HCT116 (cell line): ENCODE measurements around the gene TUBB4A. TPM values are rescaled to one million over a fixed set of nuclear protein-coding genes. Genes with fewer than 3 reads are reported as not detected.

Experiments used
- ATAC-seq: fragments of 200-7000 bp; cut with Tn5 transposase; 2 replicates; pipeline ENCODE4 v1.9.1; 2020; ENCODE audit warnings: mild to moderate bottlenecking, moderate library complexity
- BruUV-seq: library from RNA; stranded (reverse); fragments of 400-500 nt; replicated peaks from 2 replicates; lab custom pipeline; 2021; lab: Mats Ljungman, UMichigan
- CTCF ChIA-PET: fragments of 300-600 bp; sonication (Branson Sonifier 250); formaldehyde crosslinking; loops from one replicate; lab custom pipeline; 2021; ENCODE audit warnings: antibody characterized with exemption; lab: Charles Lee
- POLR2A ChIA-PET: fragments of 300-600, 350-600 bp; sonication (Branson Sonifier 250); formaldehyde crosslinking; loops from one replicate; lab custom pipeline; 2021; ENCODE audit warnings: antibody characterized with exemption; lab: Charles Lee
- RAD21 ChIA-PET, 2 experiments: fragments of 300-600 bp; sonication (Branson Sonifier 250); formaldehyde crosslinking; loops; one replicate each; lab custom pipeline; 2023; ENCODE audit warnings: low total read pairs in 2 of 2; ENCODE audit not compliant: uncharacterized antibody in 2 of 2, unreplicated experiment in 2 of 2, low non-redundant PET in 1 of 2; lab: Charles Lee
- DNase-seq: peaks from one replicate; pipeline ENCODE4 v3.0.0-alpha.2; 2010; ENCODE audit warnings: low read depth, low spot score
- H2AFZ ChIP-seq: fragments of 200-600 bp; shearing (Covaris generic), sonication (generic); 2 replicates; pipeline ENCODE4 v1.6.1; 2017; ENCODE audit warnings: low read depth, mixed run types, mixed read lengths, antibody characterized with exemption, low read length; ENCODE audit not compliant: poor library complexity, severe bottlenecking
- H3K27ac ChIP-seq: 2 replicates; pipeline ENCODE4 v1.5.1; 2012; ENCODE audit warnings: low read depth, low read length
- H3K27me3 ChIP-seq: fragments of 200-600 bp; sonication (generic); 2 replicates; pipeline ENCODE4 v1.6.1; 2016; ENCODE audit warnings: mixed run types, low read length, mixed read lengths; ENCODE audit not compliant: insufficient read depth
- H3K36me3 ChIP-seq, 2 experiments: fragments of 200-500 bp in 1 of 2; fragments of 200-600 bp in 1 of 2; sonication (Bioruptor generic) in 1 of 2; sonication (generic) in 1 of 2; 2 replicates each; pipeline versions ENCODE4 v1.5.1 to v1.6.1; 2014 to 2016; ENCODE audit warnings: low read length in 2 of 2, inconsistent platforms in 1 of 2, mixed read lengths in 1 of 2, mixed run types in 1 of 2; ENCODE audit not compliant: insufficient read depth in 2 of 2, control insufficient read depth in 1 of 2
- H3K4me1 ChIP-seq, 2 experiments: fragments of 200-600 bp in 1 of 2; sonication (generic) in 1 of 2; 2 replicates each; pipeline versions ENCODE4 v1.5.1 to v1.6.1; 2012 to 2017; ENCODE audit warnings: low read length in 2 of 2, inconsistent platforms in 1 of 2, mild to moderate bottlenecking in 1 of 2, mixed read lengths in 1 of 2, mixed run types in 1 of 2, moderate library complexity in 1 of 2; ENCODE audit not compliant: insufficient read depth in 2 of 2, control insufficient read depth in 1 of 2
- H3K4me2 ChIP-seq: fragments of 200-600 bp; sonication (generic); 2 replicates; pipeline ENCODE4 v1.6.1; 2017; ENCODE audit warnings: mixed run types, low read length, mixed read lengths
- H3K4me3 ChIP-seq, 2 experiments: fragments of 200-600 bp in 1 of 2; sonication (generic) in 1 of 2; replicated peaks in 1 of 2; 2 replicates each; pipeline ENCODE4 v1.5.1; 2011 to 2016; ENCODE audit warnings: low read length in 2 of 2, control low read depth in 1 of 2, low read depth in 1 of 2, mild to moderate bottlenecking in 1 of 2, mixed read lengths in 1 of 2, mixed run types in 1 of 2
- H3K79me2 ChIP-seq: fragments of 200-600 bp; sonication (generic); 2 replicates; pipeline ENCODE4 v1.6.1; 2017; ENCODE audit warnings: mild to moderate bottlenecking, mixed run types, low read length, moderate library complexity, mixed read lengths; ENCODE audit not compliant: insufficient read depth
- H3K9ac ChIP-seq: fragments of 200-600 bp; sonication (generic); 2 replicates; pipeline ENCODE4 v1.6.1; 2016; ENCODE audit warnings: low read length, mixed read lengths
- H3K9me2 ChIP-seq: fragments of 200-600 bp; sonication (generic), shearing (Covaris generic); 2 replicates; pipeline ENCODE4 v1.6.1; 2017; ENCODE audit warnings: mixed run types, mild to moderate bottlenecking, moderate library complexity; ENCODE audit not compliant: insufficient read depth
- H3K9me3 ChIP-seq, 2 experiments: fragments of 200-500 bp in 1 of 2; fragments of 200-600 bp in 1 of 2; sonication (Bioruptor generic) in 1 of 2; sonication (generic) in 1 of 2; 2 replicates each; pipeline ENCODE4 v1.6.1; 2014 to 2017; ENCODE audit warnings: low read length in 2 of 2, mixed read lengths in 2 of 2, inconsistent platforms in 1 of 2, low read depth in 1 of 2, mild to moderate bottlenecking in 1 of 2, mixed run types in 1 of 2, moderate library complexity in 1 of 2; ENCODE audit not compliant: control insufficient read depth in 1 of 2, insufficient read depth in 1 of 2
- H4K20me1 ChIP-seq: fragments of 200-600 bp; sonication (generic), shearing (Covaris generic); 2 replicates; pipeline ENCODE4 v1.6.1; 2017; ENCODE audit warnings: mixed run types, mild to moderate bottlenecking, moderate library complexity; ENCODE audit not compliant: insufficient read depth
- CEBPB ChIP-seq: IDR thresholded peaks from 2 replicates; pipeline ENCODE4 v1.6.1; 2012; ENCODE audit warnings: low read depth
- EGR1 ChIP-seq: IDR thresholded peaks from 2 replicates; pipeline ENCODE4 v1.6.1; 2012; ENCODE audit warnings: low read depth
- EZH2 ChIP-seq: fragments of 200-600 bp; sonication (generic); IDR thresholded peaks from 2 replicates; pipeline ENCODE4 v1.6.1; 2017; ENCODE audit warnings: antibody characterized with exemption, mixed run types
- EZH2phosphoT487 ChIP-seq: fragments of 200-600 bp; IDR thresholded peaks from 2 replicates; pipeline ENCODE4 v1.6.1; 2018; ENCODE audit warnings: antibody characterized with exemption, borderline replicate concordance
- FOSL1 ChIP-seq: IDR thresholded peaks from 2 replicates; pipeline ENCODE4 v1.6.1; 2012; ENCODE audit warnings: low read depth
- JUND ChIP-seq: IDR thresholded peaks from 2 replicates; pipeline ENCODE4 v1.6.1; 2012
- POLR2AphosphoS5 ChIP-seq: IDR thresholded peaks from 2 replicates; pipeline ENCODE4 v1.6.1; 2011; ENCODE audit warnings: mild to moderate bottlenecking, low read depth, low read length, moderate library complexity
- SP1 ChIP-seq: IDR thresholded peaks from 2 replicates; pipeline ENCODE4 v1.6.1; 2012; ENCODE audit warnings: low read depth
- YY1 ChIP-seq: IDR thresholded peaks from 2 replicates; pipeline ENCODE4 v1.6.1; 2011; ENCODE audit warnings: low read length, low read depth, moderate library complexity, mild to moderate bottlenecking; ENCODE audit not compliant: insufficient replicate concordance; ENCODE audit errors: extremely low read depth
- ZNF274 ChIP-seq: fragments of 200-500 bp; sonication (Bioruptor generic); IDR thresholded peaks from 2 replicates; pipeline ENCODE4 v1.6.1; 2014; ENCODE audit warnings: mild to moderate bottlenecking, low read depth, low read length, inconsistent platforms
- intact Hi-C: fragments of 100-400 bp; cut with micrococcal nuclease; formaldehyde crosslinking; loops from 2 replicates; pipeline ENCODE4 v1.10.0; 2022
- total RNA-seq: library from RNA; stranded (reverse); gene quantifications from one replicate; pipeline ENCODE4 v1.2.1, GENCODE V29; 2021; ENCODE audit not compliant: unreplicated experiment
- TF ChIP-seq, protein P1 (sequence below), 3 experiments: fragments of 200-600 bp in 1 of 3; sonication (generic) in 1 of 3; IDR thresholded peaks in 2 of 3; conservative IDR thresholded peaks in 1 of 3; 2 replicates each; pipeline ENCODE4 v1.5.1; 2012 to 2017; ENCODE audit warnings: low read depth in 2 of 3, low read length in 2 of 3, antibody characterized with exemption in 1 of 3, borderline replicate concordance in 1 of 3, control low read depth in 1 of 3, mild to moderate bottlenecking in 1 of 3, mixed read lengths in 1 of 3, mixed run types in 1 of 3, moderate library complexity in 1 of 3; ENCODE audit not compliant: insufficient read depth in 1 of 3
- TF ChIP-seq, protein P2 (sequence below): IDR thresholded peaks from 2 replicates; pipeline ENCODE4 v1.6.1; 2012

TUBB4A gene
- total RNA-seq, 1 experiment from 2014 or later: 32.5 TPM

DNA sequence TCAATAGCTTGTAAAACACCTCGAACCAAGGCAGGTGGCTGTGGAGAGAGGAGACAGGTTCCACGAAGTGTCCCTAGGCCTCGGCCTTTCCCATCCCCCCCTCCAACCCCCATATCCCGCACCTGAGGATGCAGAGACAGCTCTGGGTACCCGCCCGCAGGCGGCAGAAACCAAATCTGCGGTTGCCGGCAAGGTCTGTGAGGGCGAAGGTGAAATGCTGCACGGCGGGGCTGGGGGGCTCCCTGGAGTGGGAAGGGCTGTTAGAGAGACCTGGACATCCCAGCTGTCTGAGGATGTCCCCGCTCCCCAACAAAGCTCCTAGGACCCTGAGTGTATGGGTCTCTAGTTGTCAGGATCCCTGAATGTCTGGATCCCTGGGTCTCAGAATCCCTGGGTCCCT lies 23.3 kb downstream of the TUBB4A start:
- CTCF ChIA-PET: no interaction called here
- H3K27ac ChIP-seq: no peak overlapping the region
- TF ChIP-seq EZH2: no peak

DNA sequence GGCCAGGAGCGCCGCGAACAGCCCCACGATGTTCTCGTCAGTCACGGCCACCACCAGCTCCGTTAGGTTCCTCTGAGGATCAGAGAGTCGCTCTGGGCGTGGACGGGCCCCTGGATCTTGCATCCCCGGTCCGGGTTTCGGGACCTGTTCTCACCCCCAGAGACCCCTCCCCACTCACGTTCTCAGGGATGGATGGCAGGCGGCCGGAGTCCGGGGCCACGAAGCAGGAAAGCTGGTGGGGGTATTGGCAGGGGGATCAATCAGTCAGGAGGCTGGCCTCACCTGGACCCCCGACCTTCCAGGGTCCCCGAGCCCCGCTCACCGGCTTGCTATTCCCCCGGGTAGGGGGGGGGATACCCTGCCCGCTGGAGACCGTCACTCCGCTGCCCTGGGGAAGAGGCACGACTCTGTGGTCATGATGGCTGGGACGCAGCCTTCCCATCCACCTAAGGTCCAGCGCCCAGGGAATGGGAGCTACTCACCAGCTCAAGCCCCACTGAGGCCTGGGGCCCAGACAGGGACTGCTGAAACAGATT lies 25.1 kb downstream of the TUBB4A start:
- CTCF ChIA-PET: no interaction called here
- DNase-seq (no peak), ATAC-seq (no peak)
- no peaks in the 10 kb centered on the region for H3K9me2 ChIP-seq
- H3K4me1 ChIP-seq: peaks cover 8 to 32% of the 10 kb centered on the region in 2 experiments
- no peaks in the 10 kb centered on the region for H4K20me1 ChIP-seq
- H3K79me2 ChIP-seq: no peaks in the 10 kb centered on the region
- TF ChIP-seq POLR2AphosphoS5 (no peak), CEBPB (no peak), FOSL1 (no peak), ZNF274 (no peak), SP1 (no peak), JUND (no peak), EZH2phosphoT487 (no peak), EGR1 (no peak), YY1 (no peak)
- TF ChIP-seq, protein P1, sequence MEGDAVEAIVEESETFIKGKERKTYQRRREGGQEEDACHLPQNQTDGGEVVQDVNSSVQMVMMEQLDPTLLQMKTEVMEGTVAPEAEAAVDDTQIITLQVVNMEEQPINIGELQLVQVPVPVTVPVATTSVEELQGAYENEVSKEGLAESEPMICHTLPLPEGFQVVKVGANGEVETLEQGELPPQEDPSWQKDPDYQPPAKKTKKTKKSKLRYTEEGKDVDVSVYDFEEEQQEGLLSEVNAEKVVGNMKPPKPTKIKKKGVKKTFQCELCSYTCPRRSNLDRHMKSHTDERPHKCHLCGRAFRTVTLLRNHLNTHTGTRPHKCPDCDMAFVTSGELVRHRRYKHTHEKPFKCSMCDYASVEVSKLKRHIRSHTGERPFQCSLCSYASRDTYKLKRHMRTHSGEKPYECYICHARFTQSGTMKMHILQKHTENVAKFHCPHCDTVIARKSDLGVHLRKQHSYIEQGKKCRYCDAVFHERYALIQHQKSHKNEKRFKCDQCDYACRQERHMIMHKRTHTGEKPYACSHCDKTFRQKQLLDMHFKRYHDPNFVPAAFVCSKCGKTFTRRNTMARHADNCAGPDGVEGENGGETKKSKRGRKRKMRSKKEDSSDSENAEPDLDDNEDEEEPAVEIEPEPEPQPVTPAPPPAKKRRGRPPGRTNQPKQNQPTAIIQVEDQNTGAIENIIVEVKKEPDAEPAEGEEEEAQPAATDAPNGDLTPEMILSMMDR (IDR thresholded peaks at IDR 0.05 in 2 of 3, conservative IDR thresholded peaks at IDR 0.05 in 1 of 3; ENCODE audit: borderline replicate concordance in 1 of 3, insufficient read depth in 1 of 3, low read depth in 2 of 3, low read length in 2 of 3): no peak
- TF ChIP-seq, protein P2, sequence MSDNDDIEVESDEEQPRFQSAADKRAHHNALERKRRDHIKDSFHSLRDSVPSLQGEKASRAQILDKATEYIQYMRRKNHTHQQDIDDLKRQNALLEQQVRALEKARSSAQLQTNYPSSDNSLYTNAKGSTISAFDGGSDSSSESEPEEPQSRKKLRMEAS: no peak
- H2AFZ ChIP-seq: no peak overlapping the region
- RAD21 ChIA-PET: no interaction called here
- H3K9me3 ChIP-seq: no peaks in the 10 kb centered on the region
- no peak overlapping the region for H3K4me2 ChIP-seq
- H3K36me3 ChIP-seq: no peaks in the 10 kb centered on the region
- POLR2A ChIA-PET: interaction anchor here (0.6 kb wide), 1 partner anchor 260 kb away, joined by 3 read pairs; no protein-coding TSS in a partner anchor
- BruUV-seq: no TSS peak
- H3K4me3 ChIP-seq: no peak overlapping the region
- no peaks in the 10 kb centered on the region for H3K27me3 ChIP-seq
- intact Hi-C loops: no loop called here
- H3K27ac ChIP-seq: no peak overlapping the region
- no peak overlapping the region for H3K9ac ChIP-seq

More for the DNA sequence above, 23.3 kb downstream of the TUBB4A start:
- RAD21 ChIA-PET: no interaction called here
- Histone ChIP-seq H3K4me1 (peaks cover 4 to 23% of the 10 kb centered on the region in 2 experiments; a peak in 3 of 4 replicates), H2AFZ (no peak overlapping the region), H4K20me1 (no peaks in the 10 kb centered on the region), H3K4me3 (no peak overlapping the region), H3K9me3 (no peaks in the 10 kb centered on the region), H3K4me2 (no peak overlapping the region), H3K36me3 (no peaks in the 10 kb centered on the region), H3K27me3 (no peaks in the 10 kb centered on the region), H3K9ac (no peak overlapping the region), H3K79me2 (no peaks in the 10 kb centered on the region), H3K9me2 (no peaks in the 10 kb centered on the region)
- POLR2A ChIA-PET: no interaction called here
- intact Hi-C loops: no loop called here
- DNase-seq: no peak
- ATAC-seq: no peak
- no TSS peak for BruUV-seq
